ENCODE data around the gene CRK. TPM values are rescaled to one million over a fixed set of nuclear protein-coding genes. Genes with fewer than 3 reads are reported as not detected.

Gene CRK
- polyA plus RNA-seq, 4 donors: 31.2 to 42.9 (median 41.0) TPM

- WGBS, 3 donors: 63 to 76% (median 68%) methylated on average over 11 of the region's 11 CpGs
- no peak for DNase-seq
- FAIRE-seq: no peak
- no peak overlapping the region for H3K27ac ChIP-seq (ENCODE audit: low read depth in 1 of 3, low read length in 2 of 3)
- no peak overlapping the region for H3K4me3 ChIP-seq (ENCODE audit: low read depth in 1 of 3, low read length in 3 of 3)
- no peaks in the 10 kb centered on the region for H3K27me3 ChIP-seq (ENCODE audit: control insufficient read depth in 3 of 3, insufficient read depth in 3 of 3, low read length in 3 of 3)
- peaks cover 0 to 4% of the 10 kb centered on the region in 2 donors for H3K9me3 ChIP-seq (ENCODE audit: control insufficient read depth in 2 of 2, insufficient read depth in 1 of 2, low read depth in 1 of 2, low read length in 1 of 2)
- H3K4me1 ChIP-seq (ENCODE audit: control insufficient read depth in 3 of 3, insufficient read depth in 2 of 3, low read depth in 1 of 3, low read length in 2 of 3): peaks cover 0 to 8% (median 0%) of the 10 kb centered on the region in 3 donors
- H3K36me3 ChIP-seq (ENCODE audit: control insufficient read depth in 3 of 3, insufficient read depth in 2 of 3, low read depth in 1 of 3, low read length in 3 of 3): peaks cover 12 to 96% (median 42%) of the 10 kb centered on the region in 3 donors
These were observed 17.1 kb upstream of the CRK start for GRCh38 chr17:1473170-1473569.

GRCh38 chr17:1471911-1472821 is 16.1 kb upstream of the CRK start:
- peaks cover 0 to 4% of the 10 kb centered on the region in 2 donors for H3K9me3 ChIP-seq (ENCODE audit: control insufficient read depth in 2 of 2, insufficient read depth in 1 of 2, low read depth in 1 of 2, low read length in 1 of 2)
- 89 to 96% (median 96%) methylated on average over 30 to 42 of the region's 42 CpGs for WGBS, 3 donors
- H3K27ac ChIP-seq (ENCODE audit: low read depth in 1 of 3, low read length in 2 of 3): no peak overlapping the region
- FAIRE-seq (no peak), DNase-seq (no peak)
- H3K27me3 ChIP-seq (ENCODE audit: control insufficient read depth in 3 of 3, insufficient read depth in 3 of 3, low read length in 3 of 3): no peaks in the 10 kb centered on the region
- H3K4me3 ChIP-seq (ENCODE audit: low read depth in 1 of 3, low read length in 3 of 3): no peak overlapping the region
- H3K36me3 ChIP-seq (ENCODE audit: control insufficient read depth in 3 of 3, insufficient read depth in 2 of 3, low read depth in 1 of 3, low read length in 3 of 3): peaks cover 17 to 93% (median 33%) of the 10 kb centered on the region in 3 donors
- peaks cover 0 to 13% (median 0%) of the 10 kb centered on the region in 3 donors for H3K4me1 ChIP-seq (ENCODE audit: control insufficient read depth in 3 of 3, insufficient read depth in 2 of 3, low read depth in 1 of 3, low read length in 2 of 3)

DNA sequence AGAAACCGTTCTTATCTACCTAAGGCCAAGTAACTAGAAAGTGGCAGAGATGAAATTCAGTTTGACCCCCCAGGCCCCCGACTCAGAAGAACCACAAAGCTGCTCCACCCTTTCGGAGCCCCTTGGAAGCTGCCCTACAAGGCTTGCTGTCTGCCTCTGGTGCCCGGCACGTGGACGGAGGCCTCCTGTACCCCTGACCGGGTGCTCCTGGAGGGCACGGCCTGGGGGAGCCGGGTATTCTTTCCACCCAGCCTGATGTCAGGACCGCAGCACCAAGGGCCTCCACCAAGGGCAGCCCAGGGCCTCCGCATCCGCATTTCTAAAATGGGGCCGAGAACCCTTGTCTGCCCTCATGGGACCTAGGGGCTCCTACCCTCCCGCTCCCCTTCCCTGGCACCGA is 15.5 kb upstream of the CRK start:
- Histone ChIP-seq H3K9me3 (ENCODE audit: control insufficient read depth in 2 of 2, insufficient read depth in 1 of 2, low read depth in 1 of 2, low read length in 1 of 2) (peaks cover 0 to 4% of the 10 kb centered on the region in 2 donors), H3K27me3 (ENCODE audit: control insufficient read depth in 3 of 3, insufficient read depth in 3 of 3, low read length in 3 of 3) (no peaks in the 10 kb centered on the region), H3K27ac (ENCODE audit: low read depth in 1 of 3, low read length in 2 of 3) (no peak overlapping the region), H3K36me3 (ENCODE audit: control insufficient read depth in 3 of 3, insufficient read depth in 2 of 3, low read depth in 1 of 3, low read length in 3 of 3) (peaks cover 17 to 93% (median 34%) of the 10 kb centered on the region in 3 donors), H3K4me1 (ENCODE audit: control insufficient read depth in 3 of 3, insufficient read depth in 2 of 3, low read depth in 1 of 3, low read length in 2 of 3) (peaks cover 0 to 13% (median 0%) of the 10 kb centered on the region in 3 donors), H3K4me3 (ENCODE audit: low read depth in 1 of 3, low read length in 3 of 3) (no peak overlapping the region)
- DNase-seq (no peak), FAIRE-seq (no peak)
- WGBS, 3 donors: 95% methylated on average over 15 of the region's 15 CpGs

DNA sequence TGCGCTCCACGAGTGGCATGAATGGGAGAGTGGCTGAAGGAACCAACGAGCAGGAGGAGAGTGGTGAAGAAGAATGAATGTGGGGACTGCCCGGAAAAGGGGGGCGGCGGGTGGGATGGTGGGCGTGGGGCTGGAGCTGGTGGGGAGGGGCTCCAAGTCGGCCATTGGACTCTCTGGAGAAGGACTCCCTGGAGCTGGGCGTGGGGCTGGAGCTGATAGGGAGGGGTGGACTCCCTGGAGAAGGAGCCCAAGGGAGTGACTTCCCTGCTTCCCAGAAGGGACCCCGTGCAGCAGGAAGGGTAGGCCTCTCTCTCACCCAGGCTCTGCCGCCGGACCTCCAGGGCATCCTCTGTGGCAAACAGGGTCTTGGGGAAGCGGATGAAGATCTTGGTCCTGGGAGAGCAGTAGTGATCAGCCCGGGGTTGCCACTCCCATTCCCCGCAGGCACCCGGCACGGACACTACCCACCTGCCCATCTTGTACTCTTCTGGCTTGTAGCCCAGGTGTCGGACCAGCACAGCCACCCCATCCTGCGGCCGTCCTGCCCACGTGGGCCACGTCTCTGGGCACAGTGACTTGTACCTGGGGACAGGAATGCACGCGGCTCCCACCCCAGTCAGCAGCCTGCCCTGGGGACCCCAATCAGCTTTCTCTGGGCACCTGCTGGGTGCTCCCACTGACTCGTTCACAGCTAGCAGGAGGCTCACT is 14.9 kb upstream of the CRK start:
- peaks cover 0 to 13% (median 0%) of the 10 kb centered on the region in 3 donors for H3K4me1 ChIP-seq (ENCODE audit: control insufficient read depth in 3 of 3, insufficient read depth in 2 of 3, low read depth in 1 of 3, low read length in 2 of 3)
- WGBS, 3 donors: 87 to 91% (median 89%) methylated on average over 20 to 25 of the region's 25 CpGs
- no peak overlapping the region for H3K4me3 ChIP-seq (ENCODE audit: low read depth in 1 of 3, low read length in 3 of 3)
- DNase-seq (no peak), FAIRE-seq (no peak)
- H3K27me3 ChIP-seq (ENCODE audit: control insufficient read depth in 3 of 3, insufficient read depth in 3 of 3, low read length in 3 of 3): no peaks in the 10 kb centered on the region
- no peak overlapping the region for H3K27ac ChIP-seq (ENCODE audit: low read depth in 1 of 3, low read length in 2 of 3)
- H3K9me3 ChIP-seq (ENCODE audit: control insufficient read depth in 2 of 2, insufficient read depth in 1 of 2, low read depth in 1 of 2, low read length in 1 of 2): peaks cover 0 to 4% of the 10 kb centered on the region in 2 donors
- H3K36me3 ChIP-seq (ENCODE audit: control insufficient read depth in 3 of 3, insufficient read depth in 2 of 3, low read depth in 1 of 3, low read length in 3 of 3): peaks cover 17 to 93% (median 33%) of the 10 kb centered on the region in 3 donors

DNA sequence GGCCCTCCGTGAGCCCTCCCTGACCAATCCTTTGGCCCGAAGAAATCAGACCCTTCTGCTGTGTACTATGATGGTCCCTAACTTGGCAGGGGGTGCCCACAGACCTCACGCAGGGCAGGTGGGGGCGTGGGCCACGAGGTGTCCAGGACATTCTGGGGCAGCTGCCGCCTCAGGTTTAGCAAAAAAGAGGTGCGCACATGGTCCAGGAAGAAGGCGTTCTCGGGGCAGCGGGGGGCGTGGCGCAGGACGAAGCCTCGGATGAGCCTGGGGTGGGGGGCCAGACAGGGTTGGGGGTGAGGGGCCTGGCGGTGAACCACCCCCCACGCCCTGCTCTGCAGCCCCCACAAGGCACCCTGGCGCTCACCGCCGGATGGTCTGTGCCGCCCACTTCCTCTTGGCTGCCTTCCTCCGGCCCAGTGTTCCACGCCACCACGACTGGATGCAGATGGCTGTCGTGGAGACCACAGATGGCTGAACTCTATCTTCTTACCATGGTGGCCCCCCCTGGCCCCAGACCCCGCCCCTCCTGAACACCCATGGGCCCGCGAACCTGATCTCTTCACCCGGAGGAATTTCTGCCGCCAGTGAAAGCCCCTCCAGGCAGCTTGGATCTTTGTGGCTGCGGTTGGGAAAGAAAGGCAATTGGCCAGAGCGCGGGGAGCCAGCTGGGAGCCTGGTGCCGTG is 14.2 kb upstream of the CRK start:
- H3K4me1 ChIP-seq (ENCODE audit: control insufficient read depth in 3 of 3, insufficient read depth in 2 of 3, low read depth in 1 of 3, low read length in 2 of 3): peaks cover 0 to 13% (median 0%) of the 10 kb centered on the region in 3 donors
- peaks cover 19 to 93% (median 35%) of the 10 kb centered on the region in 3 donors for H3K36me3 ChIP-seq (ENCODE audit: control insufficient read depth in 3 of 3, insufficient read depth in 2 of 3, low read depth in 1 of 3, low read length in 3 of 3)
- DNase-seq: no peak
- H3K27ac ChIP-seq (ENCODE audit: low read depth in 1 of 3, low read length in 2 of 3): no peak overlapping the region
- H3K9me3 ChIP-seq (ENCODE audit: control insufficient read depth in 2 of 2, insufficient read depth in 1 of 2, low read depth in 1 of 2, low read length in 1 of 2): peaks cover 0 to 4% of the 10 kb centered on the region in 2 donors
- no peak overlapping the region for H3K4me3 ChIP-seq (ENCODE audit: low read depth in 1 of 3, low read length in 3 of 3)
- H3K27me3 ChIP-seq (ENCODE audit: control insufficient read depth in 3 of 3, insufficient read depth in 3 of 3, low read length in 3 of 3): no peaks in the 10 kb centered on the region
- 82 to 94% (median 89%) methylated on average over 24 to 33 of the region's 33 CpGs for WGBS, 3 donors
- FAIRE-seq: no peak

- H3K9me3 ChIP-seq (ENCODE audit: control insufficient read depth in 2 of 2, insufficient read depth in 1 of 2, low read depth in 1 of 2, low read length in 1 of 2): peaks cover 0 to 4% of the 10 kb centered on the region in 2 donors
- peaks cover 0 to 13% (median 0%) of the 10 kb centered on the region in 3 donors for H3K4me1 ChIP-seq (ENCODE audit: control insufficient read depth in 3 of 3, insufficient read depth in 2 of 3, low read depth in 1 of 3, low read length in 2 of 3)
- H3K4me3 ChIP-seq (ENCODE audit: low read depth in 1 of 3, low read length in 3 of 3): no peak overlapping the region
- DNase-seq (no peak), FAIRE-seq (no peak)
- H3K27me3 ChIP-seq (ENCODE audit: control insufficient read depth in 3 of 3, insufficient read depth in 3 of 3, low read length in 3 of 3): no peaks in the 10 kb centered on the region
- H3K27ac ChIP-seq (ENCODE audit: low read depth in 1 of 3, low read length in 2 of 3): no peak overlapping the region
- peaks cover 19 to 93% (median 33%) of the 10 kb centered on the region in 3 donors for H3K36me3 ChIP-seq (ENCODE audit: control insufficient read depth in 3 of 3, insufficient read depth in 2 of 3, low read depth in 1 of 3, low read length in 3 of 3)
- 83 to 95% (median 92%) methylated on average over 28 of the region's 28 CpGs for WGBS, 3 donors
These were observed 13.3 kb upstream of the CRK start for GRCh38 chr17:1469231-1469852.

DNA sequence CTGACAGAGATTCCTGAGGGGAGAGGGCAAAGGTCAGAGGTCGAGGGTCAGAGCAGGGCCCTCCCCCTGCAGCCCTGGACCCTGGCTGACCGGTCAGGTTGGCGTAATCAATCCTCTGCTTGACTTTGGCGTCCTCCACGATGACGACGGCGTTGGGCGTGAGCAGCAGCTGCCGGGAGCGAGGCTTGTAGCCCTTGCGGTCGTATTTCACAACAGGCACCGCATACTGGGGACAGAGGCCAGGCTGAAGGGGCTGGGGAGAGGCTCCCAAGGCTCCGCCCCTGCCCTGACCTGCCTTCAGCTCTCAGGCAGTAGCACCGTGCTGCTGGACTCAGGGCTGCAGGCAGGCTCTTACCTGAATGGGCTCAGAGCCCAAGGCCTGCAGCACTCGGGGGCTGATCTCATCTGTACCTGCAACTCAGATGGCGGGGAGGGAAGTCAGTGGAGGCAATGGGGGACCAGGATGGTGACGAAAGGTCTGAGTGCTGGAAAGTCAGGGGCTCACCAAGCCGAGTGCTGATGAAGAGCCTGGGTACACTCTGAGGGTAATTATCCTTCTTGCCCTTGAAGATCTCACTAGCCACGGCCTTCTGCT is 12.0 kb upstream of the CRK start:
- peaks cover 0 to 13% (median 0%) of the 10 kb centered on the region in 3 donors for H3K4me1 ChIP-seq (ENCODE audit: control insufficient read depth in 3 of 3, insufficient read depth in 2 of 3, low read depth in 1 of 3, low read length in 2 of 3)
- no peaks in the 10 kb centered on the region for H3K27me3 ChIP-seq (ENCODE audit: control insufficient read depth in 3 of 3, insufficient read depth in 3 of 3, low read length in 3 of 3)
- H3K4me3 ChIP-seq (ENCODE audit: low read depth in 1 of 3, low read length in 3 of 3): no peak overlapping the region
- WGBS, 3 donors: 67 to 76% (median 73%) methylated on average over 19 to 21 of the region's 21 CpGs
- FAIRE-seq: no peak
- peaks cover 19 to 91% (median 27%) of the 10 kb centered on the region in 3 donors for H3K36me3 ChIP-seq (ENCODE audit: control insufficient read depth in 3 of 3, insufficient read depth in 2 of 3, low read depth in 1 of 3, low read length in 3 of 3)
- H3K9me3 ChIP-seq (ENCODE audit: control insufficient read depth in 2 of 2, insufficient read depth in 1 of 2, low read depth in 1 of 2, low read length in 1 of 2): peaks cover 0 to 4% of the 10 kb centered on the region in 2 donors
- peak; percentile 35 to 92 for DNase-seq
- peak overlapping the region in 1 of 3 donors; percentile 29 for H3K27ac ChIP-seq (ENCODE audit: low read depth in 1 of 3, low read length in 2 of 3)
